Right renal cortex interstitium (tissue), 3 donors: ENCODE data around the gene AGXT. TPM values are rescaled to one million over a fixed set of nuclear protein-coding genes. Genes with fewer than 3 reads are reported as not detected.

Source experiments
- DNase-seq, 3 donors: peaks; one replicate each; pipeline ENCODE4 v3.0.0-alpha.2; 2013; ENCODE audit warnings: low read depth in 3 of 3, low spot score in 2 of 3
- polyA plus RNA-seq, 3 donors: library from polyadenylated mRNA; unstranded; fragments of 120-200 nt; gene quantifications; one replicate each; pipeline ENCODE4 v1.2.1, GENCODE V29; 2013; ENCODE audit not compliant: insufficient read length in 3 of 3

The AGXT gene
- polyA plus RNA-seq, 3 donors: 0.04 to 0.15 TPM; not detected in 1

DNA sequence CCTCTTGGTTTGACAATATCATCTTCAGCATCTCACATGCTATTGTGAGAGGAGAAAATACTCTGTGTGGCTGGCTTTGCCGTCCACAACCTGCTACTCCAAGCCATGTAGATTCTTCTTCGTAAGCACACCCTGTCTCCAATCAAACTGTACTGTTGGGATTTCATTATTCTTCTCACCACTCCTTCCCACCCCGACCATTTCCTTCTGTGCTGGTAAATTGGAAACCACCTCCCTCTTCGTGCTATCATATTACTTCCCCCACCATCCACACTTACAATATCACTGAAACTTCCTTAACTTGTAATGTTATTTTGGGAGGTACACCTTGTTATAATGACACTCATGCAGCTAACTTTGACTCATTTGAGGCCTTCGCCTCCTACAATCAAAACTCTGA is 3.2 kb upstream of the AGXT start:
- DNase-seq: no peak

DNA sequence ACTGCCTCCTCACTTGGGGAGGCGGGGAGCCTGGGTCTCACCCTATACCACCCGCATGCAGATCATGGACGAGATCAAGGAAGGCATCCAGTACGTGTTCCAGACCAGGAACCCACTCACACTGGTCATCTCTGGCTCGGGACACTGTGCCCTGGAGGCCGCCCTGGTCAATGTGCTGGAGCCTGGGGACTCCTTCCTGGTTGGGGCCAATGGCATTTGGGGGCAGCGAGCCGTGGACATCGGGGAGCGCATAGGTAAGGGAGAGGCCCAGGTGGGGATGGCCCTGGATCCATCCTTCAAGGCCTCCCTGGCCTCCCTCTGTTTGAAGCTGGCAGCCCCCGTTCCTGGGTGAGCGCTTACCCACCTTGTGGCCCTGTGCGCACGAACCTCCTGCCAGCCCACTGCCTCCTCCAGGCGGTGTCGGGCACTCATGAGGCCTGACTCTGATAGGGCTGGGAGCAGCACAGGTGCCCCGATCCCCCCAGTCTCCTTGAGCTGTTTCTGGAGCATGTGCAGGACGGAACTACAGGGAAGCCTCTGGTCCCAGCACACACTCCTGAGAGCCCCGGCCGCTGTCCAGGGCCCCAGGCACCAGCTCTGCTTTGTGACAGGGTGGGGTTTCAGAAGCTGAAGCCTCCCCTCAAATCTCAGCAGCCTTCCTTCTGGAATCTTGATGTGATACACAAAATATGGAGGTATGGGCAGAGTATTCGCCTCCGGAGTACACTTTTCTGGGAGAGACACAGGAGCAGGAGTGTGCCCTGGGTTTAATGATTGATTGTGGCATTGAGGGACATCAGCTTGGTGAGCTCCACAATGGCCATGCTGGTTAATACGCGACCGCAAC is 708 bp downstream of the AGXT start:
- DNase-seq: no peak

DNA sequence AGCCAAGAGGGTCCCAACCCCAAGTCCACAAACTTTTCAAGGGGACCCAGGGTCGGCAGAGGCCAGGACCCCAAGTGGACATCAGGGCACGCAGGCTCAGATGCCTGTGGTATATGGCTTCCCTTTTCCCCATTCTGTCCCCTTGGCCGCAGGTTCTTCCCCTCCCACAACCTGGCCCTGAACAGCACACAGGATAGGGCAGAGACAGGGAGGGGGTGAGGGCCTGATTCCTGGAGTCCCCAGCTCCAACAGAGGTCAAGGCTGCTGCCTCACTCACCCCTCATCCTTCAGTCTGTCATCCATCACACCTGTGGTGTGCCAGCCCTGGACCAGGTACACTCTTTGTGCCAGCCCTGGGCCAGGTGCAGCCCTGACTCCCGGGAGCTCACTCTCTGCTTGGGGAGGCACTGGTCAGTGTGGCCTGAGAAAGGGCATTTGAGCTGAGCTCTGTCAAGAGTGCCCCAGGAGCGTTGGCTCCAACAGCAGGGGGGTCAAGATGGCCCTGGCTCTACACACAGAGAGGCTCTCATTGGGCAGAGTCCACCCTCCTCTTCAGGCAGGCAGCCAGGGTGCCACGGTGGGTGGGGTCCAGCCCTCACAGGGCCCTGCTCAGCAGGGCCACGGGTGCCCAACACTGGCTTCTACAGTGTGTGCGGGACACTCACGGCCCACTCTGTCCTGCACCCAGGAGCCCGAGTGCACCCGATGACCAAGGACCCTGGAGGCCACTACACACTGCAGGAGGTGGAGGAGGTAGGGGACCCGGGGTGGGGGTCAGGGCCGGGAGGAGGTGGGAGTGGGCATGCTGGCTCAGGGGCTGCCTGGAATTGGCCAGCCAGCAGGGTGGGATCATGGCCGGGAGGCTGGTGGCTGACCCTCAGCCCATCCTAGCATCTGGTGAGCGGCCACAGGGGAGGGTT is 1.6 kb downstream of the AGXT start:
- no peak for DNase-seq

DNA sequence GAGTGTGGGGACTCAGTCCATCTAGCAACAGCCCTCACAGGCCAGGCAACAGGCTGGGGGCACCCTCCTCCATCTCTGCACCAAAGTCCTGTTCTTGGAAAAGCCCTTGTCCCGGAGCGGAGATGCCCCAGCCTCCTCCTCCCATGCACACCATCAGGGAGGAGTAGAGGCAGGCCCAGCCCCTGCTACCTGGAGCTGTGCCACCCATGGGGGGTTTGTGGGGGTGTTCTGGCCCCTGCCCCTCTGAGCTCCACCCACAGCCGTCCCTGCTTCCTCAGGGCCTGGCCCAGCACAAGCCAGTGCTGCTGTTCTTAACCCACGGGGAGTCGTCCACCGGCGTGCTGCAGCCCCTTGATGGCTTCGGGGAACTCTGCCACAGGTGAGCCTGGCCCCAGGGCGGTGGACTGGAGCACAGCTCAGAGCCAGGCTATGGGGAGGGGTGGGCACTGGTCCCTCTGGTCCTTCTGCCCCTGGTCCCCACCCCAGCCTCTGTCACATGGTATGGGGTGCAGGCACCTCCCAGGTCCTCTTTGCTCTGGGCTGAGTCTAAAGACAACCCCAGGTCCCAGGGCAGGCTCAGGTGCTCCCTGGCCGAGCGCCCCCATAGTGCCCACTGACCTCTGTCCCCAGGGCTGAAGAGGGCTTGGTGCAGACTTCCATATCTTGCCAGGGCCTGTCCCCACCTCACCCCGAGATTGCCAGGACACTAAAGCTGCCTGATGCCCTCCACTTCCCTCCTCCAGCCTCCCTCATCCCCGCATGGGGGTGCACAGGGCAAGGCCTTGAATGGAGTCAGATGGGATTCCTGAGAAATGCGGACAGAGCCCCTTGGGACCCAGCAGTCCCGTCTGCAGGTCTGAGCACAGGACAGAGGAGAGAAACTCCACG is 2.7 kb downstream of the AGXT start:
- DNase-seq: no peak

DNA sequence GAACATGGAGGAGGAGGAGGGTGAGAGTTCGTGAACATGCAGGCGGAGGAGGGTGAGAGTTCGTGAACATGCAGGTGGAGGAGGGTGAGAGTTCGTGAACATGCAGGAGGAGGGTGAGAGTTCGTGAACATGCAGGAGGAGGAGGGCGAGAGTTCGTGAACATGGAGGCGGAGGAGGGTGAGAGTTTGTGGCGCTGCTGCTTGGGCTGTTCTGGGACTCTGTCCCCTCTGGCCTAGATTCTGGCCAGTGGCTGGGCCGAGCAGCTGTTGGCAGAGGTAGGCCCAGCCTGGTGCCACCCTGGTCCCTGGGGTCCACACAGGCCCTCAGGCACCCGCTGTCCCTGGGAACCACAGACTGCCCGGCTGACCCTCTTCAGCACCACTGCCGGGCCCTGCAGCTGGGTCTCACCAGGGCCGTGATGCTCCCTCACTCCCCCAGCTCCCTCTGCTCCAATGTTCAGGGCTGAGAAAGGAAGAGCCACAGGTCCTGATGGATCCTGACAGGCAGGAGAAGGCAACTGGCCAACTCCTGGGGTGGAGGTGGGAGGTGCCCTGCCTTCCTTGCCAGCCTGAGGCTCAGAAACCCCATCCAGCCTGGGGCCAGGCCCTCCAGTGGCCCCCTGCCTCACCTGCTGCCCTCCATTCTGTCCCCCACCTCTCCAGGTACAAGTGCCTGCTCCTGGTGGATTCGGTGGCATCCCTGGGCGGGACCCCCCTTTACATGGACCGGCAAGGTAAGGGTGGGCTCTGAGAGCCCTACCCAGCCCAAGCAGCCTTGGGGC is 3.9 kb downstream of the AGXT start:
- DNase-seq: no peak

DNA sequence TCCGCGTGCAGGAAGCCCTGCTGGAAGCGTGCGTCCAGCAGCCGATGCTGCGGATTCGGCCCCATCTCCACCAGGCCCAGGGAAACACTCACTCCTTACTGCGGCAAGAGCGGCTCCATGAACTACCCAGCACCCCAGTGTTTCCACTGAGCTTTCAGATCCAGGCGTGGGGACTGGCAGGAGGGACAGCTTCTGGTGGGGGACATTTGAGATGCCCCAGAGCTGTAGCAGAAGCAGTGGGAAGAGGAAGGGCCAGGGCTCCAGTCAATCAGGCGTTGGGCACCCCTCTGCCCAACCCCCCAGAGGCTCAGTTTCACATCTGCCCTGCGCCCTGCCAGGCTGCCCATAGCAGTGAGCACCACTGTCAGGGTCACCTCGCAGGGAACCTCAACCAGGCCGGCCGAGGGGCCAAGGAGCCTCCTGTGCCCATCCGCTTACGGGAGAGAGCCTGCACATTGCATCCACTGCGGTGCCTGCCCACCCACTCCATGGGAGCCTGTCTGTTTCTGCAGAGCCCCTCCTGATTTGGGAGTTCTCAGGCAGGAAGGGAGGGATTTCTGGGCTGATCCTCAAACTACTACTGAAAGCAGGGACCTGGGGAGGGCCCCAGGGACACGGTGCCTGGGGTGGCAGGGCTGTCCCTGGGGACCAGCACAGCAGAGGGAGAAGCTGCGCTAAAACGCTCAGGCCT is 4.6 kb downstream of the AGXT start:
- no peak for DNase-seq

DNA sequence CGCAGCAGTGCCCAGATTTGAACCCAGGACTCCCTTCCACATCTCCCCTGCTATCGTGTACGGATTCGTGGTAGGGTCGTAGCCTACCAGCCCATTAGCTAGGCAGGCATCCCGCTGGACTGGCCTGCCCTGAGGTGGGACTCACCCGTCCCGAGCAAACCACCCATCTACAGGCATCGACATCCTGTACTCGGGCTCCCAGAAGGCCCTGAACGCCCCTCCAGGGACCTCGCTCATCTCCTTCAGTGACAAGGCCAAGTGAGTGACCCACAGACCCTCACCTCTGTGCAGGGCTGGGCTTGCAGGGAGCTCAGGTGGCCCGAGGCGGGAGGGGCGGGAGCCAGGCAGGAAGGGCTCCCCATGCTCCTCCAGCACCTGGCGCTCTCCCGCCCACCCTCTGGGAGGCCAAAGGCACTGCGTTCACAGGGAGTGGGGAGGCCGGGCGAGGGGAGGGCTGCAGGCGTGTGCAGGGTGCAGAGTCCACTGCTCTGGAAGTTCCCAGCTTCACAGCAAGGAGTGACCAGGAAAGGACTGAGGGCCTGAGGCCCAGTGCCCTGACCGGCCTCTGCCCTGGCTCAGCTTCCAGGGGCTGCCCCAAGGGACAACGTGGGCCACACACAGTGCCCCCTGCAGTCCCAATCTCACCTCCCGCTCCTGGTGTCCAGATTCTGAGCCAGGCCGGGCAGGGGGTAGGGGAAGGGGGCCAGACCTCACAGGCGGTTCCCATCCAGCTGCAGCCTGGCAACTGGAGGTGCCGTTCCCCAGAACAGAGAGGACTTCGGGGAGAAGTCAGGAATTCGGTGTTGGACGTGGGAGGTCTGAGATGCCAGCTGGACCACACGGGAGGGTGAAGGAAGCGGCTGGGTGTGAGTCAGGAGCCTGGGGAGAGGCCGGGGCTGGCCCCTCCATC is 5.4 kb downstream of the AGXT start:
- no peak for DNase-seq

DNA sequence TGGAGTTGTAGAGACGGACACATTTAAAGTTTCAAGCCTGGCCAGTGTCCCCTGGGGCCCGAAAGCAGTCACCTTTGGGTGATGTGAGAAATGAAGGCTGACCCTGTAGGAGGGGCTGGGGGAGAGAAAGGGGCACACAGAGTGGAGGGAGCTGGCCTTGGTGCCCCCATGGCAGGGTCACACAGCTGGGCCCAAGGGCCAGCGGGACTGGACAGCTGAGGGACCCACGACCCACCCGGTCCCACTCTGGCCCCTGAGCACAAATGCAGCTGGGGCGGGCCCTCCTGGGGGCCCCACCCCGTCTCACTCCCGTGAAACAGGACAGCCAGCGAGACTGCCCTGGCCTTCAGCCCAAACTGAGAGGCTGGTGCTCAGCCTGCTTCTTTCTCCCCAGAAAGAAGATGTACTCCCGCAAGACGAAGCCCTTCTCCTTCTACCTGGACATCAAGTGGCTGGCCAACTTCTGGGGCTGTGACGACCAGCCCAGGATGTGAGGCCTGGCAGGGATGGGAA is 6.1 kb downstream of the AGXT start:
- DNase-seq: no peak

DNA sequence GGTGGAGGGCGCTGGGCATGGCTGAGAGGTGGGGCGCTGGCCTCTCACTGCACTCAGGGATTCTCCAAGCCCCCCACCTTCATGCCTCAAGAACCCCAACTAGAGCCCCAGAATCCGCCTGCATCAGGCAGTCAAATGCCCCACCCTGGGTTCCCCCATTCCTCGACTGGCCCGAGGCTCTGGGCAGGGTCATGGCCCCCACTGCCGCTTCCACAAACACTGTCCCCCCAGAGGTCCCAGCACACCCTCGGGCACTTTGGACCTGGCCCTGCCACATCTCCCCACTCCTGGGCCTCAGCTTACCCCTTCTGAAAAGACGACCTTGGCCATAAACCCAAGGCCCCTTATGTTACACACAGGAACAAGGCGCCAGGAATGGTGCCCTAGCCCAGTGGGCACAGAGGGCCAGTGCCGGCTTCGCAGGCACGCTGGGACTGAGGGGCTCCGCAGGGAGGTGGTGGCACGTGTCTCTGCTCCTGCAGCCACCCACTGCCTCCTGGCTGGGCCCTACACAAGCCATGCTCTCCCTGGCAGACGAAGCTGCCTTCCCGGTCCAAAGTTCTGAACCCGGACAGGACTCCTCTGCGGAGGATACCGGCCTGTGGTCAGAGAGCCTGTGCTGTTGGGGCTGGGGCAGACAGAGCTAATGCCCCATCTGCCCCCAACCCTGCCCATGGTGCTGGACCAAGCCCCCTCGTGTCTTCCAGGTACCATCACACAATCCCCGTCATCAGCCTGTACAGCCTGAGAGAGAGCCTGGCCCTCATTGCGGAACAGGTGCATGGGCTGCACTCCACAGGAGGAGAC is 6.8 kb downstream of the AGXT start:
- no peak for DNase-seq

DNA sequence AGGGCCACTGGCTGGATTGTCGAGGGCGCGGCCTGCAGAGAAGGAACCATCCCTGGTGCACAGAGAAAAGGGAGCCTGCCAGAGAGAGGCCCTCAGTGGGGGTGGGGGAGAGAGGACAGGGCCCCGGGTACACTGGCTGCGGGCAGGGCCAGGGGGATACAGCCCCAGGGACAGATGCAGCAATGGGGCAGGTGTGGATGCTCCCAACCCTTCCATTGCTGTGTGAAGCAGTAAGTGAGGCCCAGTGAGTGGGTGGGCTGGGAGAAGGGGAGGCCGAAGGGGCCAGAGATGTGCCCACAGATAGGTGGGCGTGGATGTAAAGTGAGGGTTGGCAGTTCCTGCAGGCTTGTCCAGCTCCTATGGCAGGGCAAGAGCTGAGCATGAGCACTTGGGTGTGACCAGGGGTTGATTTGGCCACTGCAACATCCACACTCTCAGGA is 7.4 kb downstream of the AGXT start:
- no peak for DNase-seq

DNA sequence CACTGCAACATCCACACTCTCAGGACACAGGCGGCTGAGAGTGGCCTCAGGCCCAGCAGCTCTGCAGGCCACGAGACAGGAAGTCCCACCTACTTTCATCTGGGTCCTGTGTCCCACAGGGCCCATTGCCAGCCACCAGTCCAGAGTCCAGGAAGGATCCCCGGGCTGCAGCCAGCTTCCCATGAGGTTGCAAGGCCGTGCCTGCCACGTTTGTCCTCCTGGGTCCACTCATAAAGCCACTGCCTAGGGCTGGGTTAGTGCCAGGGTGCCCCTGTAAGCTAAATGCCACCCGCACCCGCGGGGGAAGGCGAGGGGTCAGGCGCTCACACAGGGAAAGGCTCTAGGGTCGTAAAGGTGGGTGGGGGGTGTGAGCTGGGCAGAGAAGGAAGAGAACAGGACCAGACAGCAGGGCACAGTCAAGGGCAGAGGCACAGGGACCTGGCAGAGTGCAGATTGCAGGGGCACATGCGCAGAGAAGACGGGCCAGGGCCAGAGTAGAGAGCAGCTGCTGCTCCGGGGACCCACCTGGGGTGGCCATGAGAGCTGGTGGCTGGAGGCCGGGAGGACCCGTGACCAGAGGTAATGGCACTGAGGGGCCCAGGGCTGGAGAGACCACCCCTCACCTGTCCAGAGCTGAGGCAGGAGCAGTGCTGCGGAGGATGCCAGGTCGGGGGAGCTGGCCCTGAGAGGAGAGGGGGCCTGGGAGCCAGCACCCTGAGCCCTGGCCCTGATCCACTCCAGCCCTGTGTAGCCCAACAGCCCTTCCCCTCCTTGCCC is 8.0 kb downstream of the AGXT start:
- no peak for DNase-seq

DNA sequence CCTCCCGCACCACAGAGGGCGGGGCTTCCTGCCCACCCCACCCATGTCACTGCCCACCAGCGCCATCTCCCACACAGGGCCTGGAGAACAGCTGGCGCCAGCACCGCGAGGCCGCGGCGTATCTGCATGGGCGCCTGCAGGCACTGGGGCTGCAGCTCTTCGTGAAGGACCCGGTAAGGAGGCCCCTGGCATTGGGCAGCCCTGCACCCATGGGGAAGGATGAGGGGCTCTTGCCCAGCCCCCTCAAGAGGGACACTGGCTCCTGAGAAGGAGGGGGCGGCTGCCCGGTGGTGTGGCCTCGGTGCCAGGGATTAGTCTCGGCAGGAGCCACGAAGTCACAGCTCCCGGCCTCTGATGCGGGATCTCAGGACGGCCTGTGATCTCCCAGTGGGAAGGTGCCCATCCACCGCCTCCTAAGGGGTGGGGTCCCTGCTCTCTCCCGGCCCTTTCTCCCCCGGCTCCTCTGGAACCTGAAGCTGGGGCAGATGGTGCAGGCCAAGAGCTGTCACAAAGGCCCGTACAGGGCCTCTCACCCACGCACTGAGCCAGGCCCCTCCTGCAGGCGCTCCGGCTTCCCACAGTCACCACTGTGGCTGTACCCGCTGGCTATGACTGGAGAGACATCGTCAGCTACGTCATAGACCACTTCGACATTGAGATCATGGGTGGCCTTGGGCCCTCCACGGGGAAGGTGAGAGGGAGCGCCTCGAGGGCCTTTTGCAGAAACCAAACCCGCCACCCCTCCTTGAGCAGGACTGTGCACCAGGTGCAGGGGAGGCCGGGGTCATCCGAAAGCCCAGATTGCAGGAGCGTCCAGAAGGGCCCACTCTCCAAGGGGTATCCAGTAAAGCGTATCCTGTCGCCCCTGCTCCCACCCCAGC is 9.1 kb downstream of the AGXT start:
- no peak for DNase-seq

DNA sequence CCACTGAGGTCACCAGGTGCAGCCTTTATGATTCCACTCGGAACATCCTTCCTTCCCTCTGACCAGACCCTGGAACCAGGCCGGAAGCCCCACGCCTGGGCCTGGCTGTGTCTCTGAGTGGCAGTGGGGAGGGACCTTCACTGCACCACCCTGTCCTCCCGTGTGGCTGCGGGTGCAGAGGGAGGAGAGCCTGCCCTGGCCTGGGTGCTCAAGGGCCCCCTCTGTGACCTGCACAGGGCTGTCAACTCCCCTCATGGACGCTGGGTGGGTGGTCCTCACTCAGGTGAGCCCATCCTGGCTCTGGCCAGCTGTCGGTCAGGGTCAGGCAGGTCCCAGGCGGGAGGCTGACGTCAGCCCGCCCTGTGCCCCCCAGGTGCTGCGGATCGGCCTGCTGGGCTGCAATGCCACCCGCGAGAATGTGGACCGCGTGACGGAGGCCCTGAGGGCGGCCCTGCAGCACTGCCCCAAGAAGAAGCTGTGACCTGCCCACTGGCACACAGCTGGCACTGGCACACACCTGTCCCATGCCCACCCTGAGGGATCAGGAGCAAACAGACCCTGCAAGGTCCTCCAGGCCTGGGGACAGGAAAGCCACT is 9.8 kb downstream of the AGXT start:
- no peak for DNase-seq

DNA sequence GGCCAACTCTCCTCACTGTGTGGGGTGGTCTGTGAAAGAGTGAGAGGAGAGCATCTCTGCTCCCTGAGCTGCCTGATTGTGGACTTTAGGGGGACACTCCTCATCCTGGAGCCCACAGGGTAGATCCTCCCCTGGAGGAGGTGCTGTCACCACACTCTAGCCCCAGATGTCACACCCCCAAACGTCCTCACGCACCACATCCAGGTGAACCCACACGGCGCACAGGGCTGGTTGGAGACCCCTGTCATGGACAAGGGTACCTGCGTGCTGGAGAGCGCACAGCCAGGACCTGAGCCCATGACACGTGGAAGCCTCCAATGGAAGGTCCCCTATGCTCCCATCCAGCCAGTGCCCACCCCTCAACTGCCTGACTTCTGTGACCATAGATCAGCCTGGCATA is 10.5 kb downstream of the AGXT start:
- no peak for DNase-seq

DNA sequence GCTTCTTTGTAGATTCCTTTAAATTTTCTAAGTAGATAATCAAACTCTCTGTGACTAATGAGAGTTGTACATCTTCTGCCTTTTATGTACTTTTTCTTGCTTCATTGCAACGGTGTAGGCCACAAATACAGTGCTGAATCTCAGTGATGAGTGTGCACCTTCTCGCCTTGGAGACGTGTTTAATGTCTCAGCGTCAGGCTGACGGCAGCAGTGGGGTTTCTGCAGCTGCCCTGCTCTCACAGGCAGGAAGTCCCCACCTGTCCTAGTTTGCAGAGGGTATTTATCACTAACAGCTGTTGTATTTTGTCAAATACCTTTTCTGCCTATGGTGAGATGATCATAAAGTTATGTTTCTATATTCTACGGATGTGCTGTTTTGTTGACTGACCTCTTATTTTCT is 13.3 kb downstream of the AGXT start:
- no peak for DNase-seq
